ENCODE results near the gene DYRK4. TPM values are rescaled to one million over a fixed set of nuclear protein-coding genes. Genes with fewer than 3 reads are reported as not detected.

Gene DYRK4
- total and polyA plus RNA-seq, 2 of the 4 experiments (the other 2 are of a cell fraction): 44.6 to 71.6 TPM

GRCh38 chr12:4588916-4589315 is 26.9 kb downstream of the DYRK4 start:
- H2BK120ac ChIP-seq (ENCODE audit: low read depth, low read length): no peak overlapping the region
- H3K4me2 ChIP-seq (ENCODE audit: low read depth, low read length): no peak overlapping the region
- ChIA-PET POLR2A (ENCODE audit: unreplicated experiment) (no interaction called here), CTCF (no interaction called here)
- H4K91ac ChIP-seq (ENCODE audit: insufficient read depth, low read depth, low read length): no peak overlapping the region
- H3K56ac ChIP-seq (ENCODE audit: extremely low read depth, insufficient read depth, low read length): no peak overlapping the region
- no peak overlapping the region for H2AFZ ChIP-seq (replicated peaks; ENCODE audit: low read length, poor library complexity)
- no peak for DNase-seq
- intact Hi-C loops (cut with micrococcal nuclease): no loop called here
- H2BK5ac ChIP-seq (ENCODE audit: low read depth, low read length, poor library complexity, severe bottlenecking): no peak overlapping the region
- 100% methylated on average over 1 of the region's 3 CpGs; no CpG with 5 or more reads in 1 of the 2 experiments for WGBS, 2 experiments (ENCODE audit: extremely low coverage in 2 of 2, insufficient read length in 1 of 2)
- no peak overlapping the region for H4K5ac ChIP-seq (ENCODE audit: low read depth, low read length)
- no peak overlapping the region for H4K8ac ChIP-seq (ENCODE audit: low read depth in 2 of 2, low read length in 2 of 2)
- no peak overlapping the region for H3K4ac ChIP-seq (ENCODE audit: low read depth, low read length)
- no peaks in the 10 kb centered on the region for H3K9me3 ChIP-seq (ENCODE audit: control insufficient read depth, insufficient read depth, low read length)
- H3K79me1 ChIP-seq (ENCODE audit: low read depth in 1 of 2, low read length in 2 of 2): no peaks in the 10 kb centered on the region
- no peaks in the 10 kb centered on the region for H3K4me1 ChIP-seq (ENCODE audit: control insufficient read depth, insufficient read depth, low read length)
- no peak overlapping the region for H3K4me3 ChIP-seq (ENCODE audit: insufficient read depth, low read depth, low read length)
- H3K9ac ChIP-seq (ENCODE audit: low read depth, low read length): no peak overlapping the region
- no peaks in the 10 kb centered on the region for H4K20me1 ChIP-seq (ENCODE audit: insufficient read depth, low read length)
- H3K36me3 ChIP-seq (ENCODE audit: control insufficient read depth, insufficient read depth, low read length): no peaks in the 10 kb centered on the region
- H3K27me3 ChIP-seq (ENCODE audit: control insufficient read depth, insufficient read depth, low read length): peaks cover 8% of the 10 kb centered on the region
- H3K9me1 ChIP-seq (ENCODE audit: insufficient read depth, low read length): no peaks in the 10 kb centered on the region
- no peak overlapping the region for H2BK20ac ChIP-seq (ENCODE audit: low read depth, low read length)
- TF ChIP-seq POLR2A (IDR thresholded peaks at IDR 0.05; ENCODE audit: low read depth, low read length) (no peak), RFX5 (IDR thresholded peaks at IDR 0.05; ENCODE audit: low read depth, low read length) (no peak), CEBPB (IDR thresholded peaks at IDR 0.05; ENCODE audit: low read depth, low read length) (no peak), CHD1 (IDR thresholded peaks at IDR 0.05; ENCODE audit: low read depth, low read length) (no peak), MXI1 (IDR thresholded peaks at IDR 0.05; ENCODE audit: borderline replicate concordance, low read depth, low read length) (no peak)
- no peak overlapping the region for H3K23ac ChIP-seq (ENCODE audit: low read depth, low read length)
- H2BK15ac ChIP-seq (ENCODE audit: low read depth, low read length): no peak overlapping the region
- H3K18ac ChIP-seq (ENCODE audit: low read depth, low read length): no peak overlapping the region
- no peak overlapping the region for H2AK5ac ChIP-seq (ENCODE audit: low read depth, low read length)
- no peak overlapping the region for H3K14ac ChIP-seq (replicated peaks; ENCODE audit: low read depth, low read length)
- no peak overlapping the region for H2AK9ac ChIP-seq (replicated peaks; ENCODE audit: low read depth, low read length, poor library complexity)
- ATAC-seq (ENCODE audit: low read depth): no peak
- H3K27ac ChIP-seq (ENCODE audit: insufficient read depth, low read length): no peak overlapping the region
- in situ Hi-C loops (cut with MboI; ENCODE audit: low sequenced_read_pairs): no loop called here
- dilution Hi-C loops (cut with HindIII; ENCODE audit: low sequenced_read_pairs, unreplicated experiment): no loop called here
- BruUV-seq (replicated peaks): no TSS peak

All from IMR-90 (cell line).